Frontal cortex (tissue), 4 donors: ENCODE measurements around the gene DNAAF5. TPM values are rescaled to one million over a fixed set of nuclear protein-coding genes. Genes with fewer than 3 reads are reported as not detected.

Source experiments
- DNase-seq, 2 donors: peaks; one replicate each; pipeline ENCODE4 v3.0.0; 2012; ENCODE audit warnings: low spot score in 2 of 2
- FAIRE-seq: peaks from 2 replicates; lab custom pipeline; 2012; peaks lifted over from hg19 to GRCh38; lab: Jason Lieb, UNC
- total RNA-seq: library from RNA; depleted of rRNA; stranded (reverse); fragments of >200 nt; gene quantifications from one replicate; pipeline ENCODE4 v1.2.3, GENCODE V29; 2014
- donor health status: control.
- donor health status: control.
- donor health status: control.

The DNAAF5 gene
- total RNA-seq, 1 donor from 2014 or later: 6.5 TPM

DNA sequence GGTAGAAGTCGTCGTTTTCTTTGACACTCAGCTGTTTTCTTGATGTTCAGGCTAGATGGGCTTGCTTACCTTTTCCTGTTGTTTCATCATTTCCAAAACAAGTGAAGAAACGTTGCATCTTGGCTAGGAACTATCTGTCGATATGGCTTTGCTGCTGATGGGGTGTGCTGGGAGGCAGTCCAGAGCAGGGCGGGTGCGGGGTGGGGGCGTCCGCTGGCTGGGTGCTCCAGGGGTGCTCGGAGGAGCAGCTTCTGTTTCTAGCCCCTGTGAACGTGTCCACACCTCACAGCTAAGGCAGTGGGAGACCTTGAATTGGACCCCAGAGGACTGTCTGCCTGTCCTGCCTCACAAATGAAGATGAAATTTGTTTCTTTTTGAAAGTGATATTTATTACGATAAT lies 98.2 kb downstream of the DNAAF5 start:
- no peak for DNase-seq
- no peak for FAIRE-seq

GRCh38 chr7:825386-825785 lies 98.9 kb downstream of the DNAAF5 start:
- DNase-seq (no peak), FAIRE-seq (no peak)

DNA sequence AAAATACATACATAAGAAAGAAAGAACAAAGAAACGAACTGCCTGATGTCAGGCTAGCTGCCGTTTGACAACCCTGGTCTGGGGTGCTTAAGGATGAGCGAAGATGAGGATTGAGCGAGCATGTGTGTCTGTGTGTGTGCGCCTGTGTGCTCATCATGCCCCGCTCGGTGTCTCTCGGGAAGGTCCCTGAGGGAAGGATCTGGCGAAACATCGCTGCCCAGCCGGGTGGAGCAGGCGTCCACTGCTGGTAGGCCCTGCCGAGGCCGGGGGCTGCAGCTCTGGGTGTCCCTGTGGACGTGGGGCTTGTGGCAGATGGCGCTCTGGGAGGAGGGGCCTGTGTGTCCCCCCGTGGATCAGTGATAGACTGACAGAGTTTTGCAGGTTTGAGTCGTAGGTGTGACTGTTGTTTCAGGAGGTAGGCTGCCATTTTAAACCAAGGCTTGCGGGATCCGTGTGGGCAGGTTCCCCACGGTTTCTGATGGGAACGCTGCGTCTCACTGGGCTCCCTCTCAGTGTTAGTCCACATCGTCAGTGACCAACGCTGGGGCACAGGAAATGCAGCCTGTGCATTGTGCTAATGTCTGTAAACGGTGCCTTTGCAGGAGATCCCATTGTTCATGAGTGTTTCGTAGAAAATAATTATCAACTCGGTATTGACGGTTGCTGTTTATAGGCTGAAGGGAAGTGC lies 99.9 kb downstream of the DNAAF5 start:
- DNase-seq: no peak
- FAIRE-seq: no peak

DNA sequence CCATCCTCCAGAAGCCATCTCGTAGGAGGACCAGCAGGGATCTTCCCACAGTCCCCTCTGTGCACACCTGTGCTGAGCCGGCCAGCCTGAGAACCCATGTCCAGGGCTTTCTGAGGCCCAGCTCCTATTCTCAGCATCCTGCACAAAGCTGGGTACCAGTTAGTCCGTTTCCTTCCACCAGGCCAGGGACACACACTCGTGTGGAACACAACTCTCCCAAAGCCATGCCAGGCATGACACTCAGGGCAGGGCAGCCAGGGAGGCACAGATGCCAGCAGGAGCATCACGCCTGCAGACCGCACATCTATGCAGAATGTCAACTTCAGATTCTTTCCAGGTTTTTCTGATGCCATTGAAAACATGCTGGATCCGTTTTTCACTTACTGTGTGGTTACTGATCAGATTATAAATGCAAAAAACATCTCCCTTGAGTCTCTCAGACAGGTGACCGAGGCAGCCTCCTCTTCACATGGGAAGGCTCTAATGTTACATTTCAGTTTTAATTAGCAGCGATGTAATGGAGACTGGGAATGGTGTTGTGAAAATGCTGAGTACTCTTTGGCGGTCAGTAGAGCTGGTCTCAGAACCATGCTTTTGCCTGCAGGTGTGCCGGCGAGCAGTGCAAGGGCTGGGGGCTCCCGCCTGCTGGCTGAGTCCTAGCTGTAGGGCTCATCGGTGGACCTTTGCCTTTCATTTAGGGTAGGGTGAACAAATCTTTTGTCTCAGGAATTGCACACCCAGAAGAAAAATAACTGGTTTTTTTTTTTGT lies 102.5 kb downstream of the DNAAF5 start:
- FAIRE-seq (no peak), DNase-seq (no peak)

GRCh38 chr7:830069-830468 lies 103.6 kb downstream of the DNAAF5 start:
- no peak for DNase-seq
- no peak for FAIRE-seq

DNA sequence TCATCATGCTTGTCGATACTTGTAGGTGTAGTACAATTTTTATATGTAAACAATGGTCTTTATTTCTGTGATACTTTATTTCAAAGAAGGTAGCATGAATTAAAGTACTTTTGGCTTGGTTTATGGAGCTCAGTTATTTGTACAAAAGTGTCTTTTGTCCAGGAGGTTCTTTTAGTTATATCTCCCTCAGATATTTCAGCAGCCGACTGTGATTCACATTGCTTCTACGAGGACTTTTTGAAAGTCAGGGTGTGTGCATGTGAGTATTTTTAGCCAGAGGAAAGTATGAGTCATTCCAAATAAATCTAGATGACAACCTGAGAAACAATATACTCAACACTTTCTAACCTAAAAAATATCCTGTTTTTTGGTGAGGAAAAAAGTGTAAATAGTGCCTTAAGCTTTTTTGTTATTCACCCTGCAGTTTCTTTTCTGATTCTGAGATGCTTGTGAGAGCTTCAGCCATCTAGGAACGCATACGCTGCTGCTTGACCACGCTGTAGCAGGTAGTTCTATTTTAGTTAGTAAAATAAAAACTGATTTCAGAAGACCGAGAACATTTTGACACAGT lies 105.2 kb downstream of the DNAAF5 start:
- DNase-seq: peak in 1 of 2 donors; percentile 61
- no peak for FAIRE-seq

- no peak for FAIRE-seq
- DNase-seq: no peak
Measured at GRCh38 chr7:832167-832967, 105.9 kb downstream of the DNAAF5 start, which contains the start of gene SUN1. TSS of gene SUN1 (plus strand) at chr7:832476. CDS start at chr7:832525, 49 bp downstream.

DNA sequence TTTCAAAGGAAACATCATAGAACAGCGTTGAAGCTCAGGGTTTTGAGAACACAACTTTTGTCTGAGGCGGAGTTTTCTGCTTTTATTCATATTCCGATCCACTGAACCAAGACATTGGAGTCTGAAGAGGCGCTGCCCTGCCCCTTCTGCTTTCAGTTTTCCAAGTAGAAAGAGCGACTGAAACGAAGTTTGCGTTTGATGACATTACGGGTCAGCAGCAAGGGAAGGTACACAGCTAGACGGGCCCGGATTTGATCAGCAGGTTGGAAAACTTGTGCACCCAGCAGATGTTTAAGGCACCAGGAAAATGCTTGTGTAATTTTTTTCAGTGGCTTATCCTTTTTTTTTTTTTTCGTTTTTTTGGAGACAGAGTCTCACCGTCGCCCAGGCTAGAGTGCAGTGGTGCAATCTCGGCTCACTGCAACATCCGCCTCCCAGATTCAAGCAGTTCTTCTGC lies 106.5 kb downstream of the DNAAF5 start:
- DNase-seq: no peak
- FAIRE-seq: no peak

GRCh38 chr7:833601-834258 lies 107.2 kb downstream of the DNAAF5 start:
- FAIRE-seq (no peak), DNase-seq (no peak)

DNA sequence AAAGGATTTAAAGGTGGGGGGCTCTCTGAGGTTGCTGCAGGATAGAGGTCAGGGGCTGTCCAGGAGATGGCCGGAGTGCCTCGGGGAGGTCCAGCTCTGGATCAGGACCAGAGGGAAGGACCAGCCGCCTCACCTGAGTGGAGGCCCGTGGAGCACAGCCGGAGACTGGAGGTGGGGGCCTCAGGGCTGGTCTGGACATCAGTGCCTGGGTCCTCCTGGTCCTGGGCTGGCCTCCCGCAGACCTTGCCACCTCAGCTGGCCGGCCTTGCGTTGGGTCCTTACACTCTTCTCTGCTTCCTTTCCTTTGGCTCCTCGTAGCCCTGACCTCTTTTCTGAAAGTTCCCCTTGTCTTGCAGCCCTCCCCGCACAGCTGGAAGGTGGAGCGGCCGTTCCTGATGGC lies 107.8 kb downstream of the DNAAF5 start:
- DNase-seq (no peak), FAIRE-seq (no peak)

DNA sequence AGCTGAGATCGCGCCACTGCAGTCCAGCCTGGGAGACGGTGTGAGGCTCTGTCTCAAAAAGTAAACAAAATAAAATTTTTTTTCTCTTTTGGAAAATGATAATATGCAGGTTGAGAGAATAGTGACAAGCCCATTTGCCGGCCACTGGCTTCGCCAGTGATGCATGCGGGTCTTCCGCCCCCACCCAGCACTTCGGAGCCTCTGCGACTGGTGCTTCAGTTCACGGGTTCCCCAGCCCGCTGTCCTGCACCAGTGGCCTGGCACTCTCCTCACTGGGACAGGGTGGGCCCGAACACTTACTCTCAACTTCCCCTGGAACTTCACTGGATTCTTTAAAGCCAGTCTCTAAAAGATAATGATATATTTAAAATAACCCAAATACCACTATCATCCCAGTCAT lies 108.5 kb downstream of the DNAAF5 start:
- no peak for FAIRE-seq
- no peak for DNase-seq

GRCh38 chr7:835485-836401 lies 109.2 kb downstream of the DNAAF5 start:
- FAIRE-seq: no peak
- no peak for DNase-seq

Other genes with a start within 250 kb of the DNAAF5 start
- gene PDGFA, start 206.9 kb upstream of the DNAAF5 start, total RNA-seq: 42.4 TPM
- gene PRKAR1B, start 582 bp downstream of the DNAAF5 start, total RNA-seq: 80.7 TPM
- 103 TPM for gene SUN1, start 105.8 kb downstream of the DNAAF5 start, total RNA-seq
- gene GET4, start 149.9 kb downstream of the DNAAF5 start, total RNA-seq: 20.8 TPM
- 33.8 TPM for gene ADAP1, start 228.0 kb downstream of the DNAAF5 start, total RNA-seq
- 13.9 TPM for gene COX19, start 248.8 kb downstream of the DNAAF5 start, total RNA-seq